GM21381 (cell line): ENCODE measurements around the gene IL4.

Experiments used
- ATAC-seq: cut with Tn5 transposase; IDR thresholded peaks from one replicate; pipeline ENCODE4 v1.9.1; 2021; ENCODE audit warnings: mild to moderate bottlenecking, moderate library complexity; ENCODE audit not compliant: unreplicated experiment

Gene IL4

DNA sequence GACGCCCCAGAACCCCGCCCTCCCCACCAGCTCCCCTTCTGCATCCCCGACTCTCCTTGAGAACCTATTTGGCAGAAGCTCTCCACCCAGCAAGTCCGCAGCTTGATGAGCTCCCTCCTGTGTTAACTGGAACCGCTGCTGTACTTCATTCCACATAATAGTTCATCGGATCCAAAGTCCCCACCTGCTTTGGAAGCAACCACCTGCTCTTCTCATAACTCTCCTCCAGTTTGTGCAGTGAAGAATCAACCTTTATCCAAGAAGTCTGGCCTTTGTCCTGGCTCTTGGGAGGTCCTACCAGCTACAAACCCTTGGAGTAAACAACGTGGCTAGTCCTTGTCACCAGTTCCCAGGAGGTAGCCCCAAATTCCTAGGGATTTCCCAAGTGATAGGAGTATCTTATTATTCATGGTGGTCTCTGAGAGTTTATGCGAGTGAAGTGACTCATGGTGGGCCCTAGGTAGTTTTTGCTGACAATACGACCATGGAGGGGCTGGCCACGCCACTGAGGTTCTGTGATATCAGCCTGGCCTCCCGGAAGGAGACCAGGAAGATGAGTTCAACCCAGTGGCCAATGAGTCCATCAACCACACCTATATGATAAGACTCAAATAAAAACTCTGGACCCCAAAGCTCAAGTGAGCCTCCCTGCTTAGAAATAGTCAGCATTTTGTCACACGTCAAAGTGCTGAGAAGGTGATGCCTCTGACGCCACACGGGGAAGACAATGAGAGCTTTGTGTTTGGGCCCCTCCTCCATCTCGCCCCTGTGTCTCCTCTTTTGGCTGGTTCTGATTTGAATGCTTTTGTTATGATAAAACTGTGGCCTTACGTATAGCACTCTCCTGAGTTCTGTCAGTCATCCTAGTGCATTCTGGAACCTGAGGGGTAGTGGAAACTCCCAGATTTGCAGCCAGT lies 3.6 kb upstream of the IL4 start:
- no peak for ATAC-seq

DNA sequence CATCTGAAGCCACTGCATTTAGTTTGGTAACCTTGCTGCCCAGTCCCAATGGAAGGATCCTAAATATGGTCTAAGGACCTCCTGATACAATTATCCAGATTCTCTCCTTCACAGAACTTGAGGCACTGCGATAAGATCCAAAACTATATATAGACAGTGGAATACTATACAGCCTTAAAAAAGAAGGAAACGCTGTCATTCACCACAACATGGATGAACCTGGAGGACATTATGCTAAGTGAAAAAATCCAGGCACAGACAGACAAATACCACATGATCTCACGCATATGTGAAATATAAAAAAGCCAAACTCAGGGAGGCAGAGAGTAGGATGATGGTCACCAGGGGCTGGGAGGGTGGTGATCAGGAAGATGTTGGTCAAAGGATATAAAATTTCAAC lies 2.8 kb upstream of the IL4 start:
- ATAC-seq = no peak

DNA sequence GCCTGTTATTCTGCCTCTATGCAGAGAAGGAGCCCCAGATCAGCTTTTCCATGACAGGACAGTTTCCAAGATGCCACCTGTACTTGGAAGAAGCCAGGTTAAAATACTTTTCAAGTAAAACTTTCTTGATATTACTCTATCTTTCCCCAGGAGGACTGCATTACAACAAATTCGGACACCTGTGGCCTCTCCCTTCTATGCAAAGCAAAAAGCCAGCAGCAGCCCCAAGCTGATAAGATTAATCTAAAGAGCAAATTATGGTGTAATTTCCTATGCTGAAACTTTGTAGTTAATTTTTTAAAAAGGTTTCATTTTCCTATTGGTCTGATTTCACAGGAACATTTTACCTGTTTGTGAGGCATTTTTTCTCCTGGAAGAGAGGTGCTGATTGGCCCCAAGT lies 301 bp upstream of the IL4 start:
- no peak for ATAC-seq

DNA sequence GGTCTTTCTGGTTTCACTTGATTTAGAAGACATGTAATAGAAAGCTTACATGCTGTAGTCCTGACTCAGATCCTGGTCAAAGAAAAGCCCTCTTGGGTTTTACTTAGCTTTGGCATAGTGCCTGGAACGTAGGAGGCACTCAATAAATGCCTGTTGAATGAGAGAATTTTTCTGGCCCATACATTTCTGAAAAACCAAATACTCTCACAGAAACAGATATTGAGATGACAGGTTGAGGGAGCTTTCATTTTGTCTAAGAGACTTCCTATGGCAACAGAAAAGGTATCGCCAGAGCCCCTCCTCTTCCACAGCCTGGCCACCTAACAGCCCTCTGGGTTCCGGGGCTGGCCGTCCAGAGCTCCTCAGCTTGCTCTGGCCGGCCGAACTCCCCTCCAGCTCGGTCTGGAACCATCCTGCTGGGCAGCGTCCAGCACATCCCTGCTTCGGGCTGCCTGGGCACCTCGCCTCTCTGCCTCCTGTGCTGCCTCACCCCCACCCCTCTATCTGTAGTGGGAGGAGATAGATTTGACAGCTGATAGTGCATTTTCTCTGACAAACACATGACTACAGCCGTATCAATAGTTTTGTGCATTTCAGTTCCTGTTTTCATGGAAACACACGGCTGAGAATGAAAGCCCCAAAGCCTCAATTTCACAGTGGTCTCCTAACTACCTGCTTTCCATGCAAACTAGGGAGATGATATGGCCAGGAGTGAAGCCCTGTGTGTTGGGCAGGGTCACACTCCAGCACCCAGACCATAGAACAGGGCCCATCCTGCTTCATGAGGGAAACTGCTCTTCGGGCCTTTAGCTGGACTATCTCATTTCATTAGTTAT lies 1.1 kb downstream of the IL4 start:
- ATAC-seq = peak; percentile 82

DNA sequence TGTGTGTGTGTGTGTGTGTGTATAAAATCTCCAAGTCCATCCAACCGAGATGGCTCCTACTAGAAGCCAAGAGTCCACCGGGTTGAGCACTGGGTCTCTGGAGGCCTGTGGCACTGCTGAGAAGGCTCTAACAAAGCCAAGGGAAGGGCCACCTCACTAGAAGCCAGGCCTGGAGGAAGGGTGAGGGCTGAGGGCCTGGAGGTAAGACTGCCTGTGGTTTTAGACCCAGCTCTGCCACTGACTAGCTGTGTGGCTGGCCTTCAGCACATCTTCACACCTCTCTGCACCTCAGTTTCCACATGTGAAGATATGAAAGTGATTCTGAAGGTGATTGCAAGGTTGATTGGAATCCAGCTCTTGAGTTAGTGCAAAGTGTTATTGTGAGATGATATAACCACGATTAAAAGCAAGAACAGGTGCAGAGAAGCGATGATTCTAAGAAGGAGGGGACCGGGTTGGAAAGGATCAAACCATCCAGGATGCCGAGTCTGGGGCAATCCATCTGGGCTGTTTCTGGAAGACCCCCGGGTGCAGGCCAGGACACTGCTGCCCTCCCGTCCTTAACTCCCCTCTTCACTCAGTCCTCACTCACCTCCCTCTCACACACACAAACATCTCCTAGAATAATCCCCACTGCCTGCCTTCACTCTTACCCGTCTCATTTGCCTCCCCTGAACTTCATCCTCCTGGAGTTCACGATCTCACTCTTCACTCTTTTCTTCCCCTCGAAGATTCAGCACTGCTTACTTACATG lies 2.3 kb downstream of the IL4 start:
- ATAC-seq = no peak

DNA sequence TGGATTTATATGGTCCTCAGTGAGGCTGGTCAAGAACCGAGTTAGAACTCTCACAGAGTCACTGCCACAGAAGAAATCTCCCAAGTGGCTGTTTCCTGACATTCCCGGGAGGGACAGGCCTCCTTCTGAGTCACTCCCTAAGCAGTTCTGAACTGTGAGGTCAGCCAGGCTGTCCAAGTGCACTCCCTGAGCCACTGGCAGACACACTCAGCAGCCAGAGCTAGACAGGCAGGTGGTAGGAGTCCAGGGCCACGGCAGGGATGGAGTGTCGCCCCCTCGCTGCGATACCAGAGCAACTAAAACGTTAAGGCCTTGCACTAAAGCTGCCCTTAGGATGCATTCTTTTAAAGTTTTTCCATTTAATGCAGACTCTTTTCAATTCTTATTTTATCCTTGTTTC lies 3.4 kb downstream of the IL4 start:
- ATAC-seq = no peak

DNA sequence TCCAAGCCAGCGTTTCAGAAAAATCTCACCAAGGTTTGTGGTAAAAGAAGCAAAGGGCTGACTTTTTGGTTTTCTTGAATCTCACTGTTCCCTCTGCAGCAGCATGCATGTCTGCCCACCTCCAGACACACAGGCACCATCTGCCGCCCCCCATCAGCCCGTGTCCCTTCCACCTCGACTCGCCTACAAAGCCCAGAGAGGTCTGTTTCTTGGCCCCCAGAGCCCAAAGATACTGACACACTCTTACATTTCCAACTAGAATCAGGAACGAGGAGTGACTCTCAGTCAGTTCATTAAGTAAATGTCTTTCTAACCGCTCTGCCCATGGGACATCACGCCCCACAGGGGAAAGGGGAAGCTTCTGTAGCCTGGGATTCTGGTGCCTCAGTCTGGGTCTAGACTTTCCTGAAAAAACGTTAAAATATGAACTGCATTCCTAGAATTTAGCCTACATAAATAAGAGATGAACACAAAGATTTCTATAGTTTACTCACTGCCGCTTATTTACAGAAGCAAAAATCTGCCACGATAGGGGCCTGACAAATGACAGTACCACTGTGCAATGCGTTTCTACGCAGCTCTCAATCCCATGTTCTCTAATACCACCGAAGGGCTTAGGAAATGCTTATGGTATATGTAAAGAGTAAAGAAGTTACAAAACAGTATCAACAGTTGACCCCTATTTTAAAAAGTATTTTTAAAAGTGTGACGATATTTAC lies 4.1 kb downstream of the IL4 start:
- no peak for ATAC-seq

DNA sequence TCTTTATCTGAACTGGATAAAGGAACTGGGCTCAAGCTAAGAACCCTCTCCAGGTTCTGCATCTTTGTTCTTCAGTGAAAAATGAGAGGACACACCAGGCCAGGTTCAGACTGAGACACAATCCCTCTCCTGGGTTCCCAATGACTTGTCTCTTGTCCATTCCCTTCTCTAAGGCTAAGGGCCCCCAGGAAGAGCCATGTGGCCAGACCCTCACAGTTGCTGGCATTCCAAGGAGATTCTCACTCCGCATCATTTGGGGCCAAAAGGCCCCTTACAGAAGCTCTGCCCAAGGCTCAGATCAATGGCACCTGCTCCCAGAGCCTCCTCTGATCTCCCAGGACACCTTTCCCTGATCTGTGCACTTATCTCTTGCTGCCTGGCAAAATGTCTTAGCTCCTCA lies 4.9 kb downstream of the IL4 start:
- no peak for ATAC-seq

DNA sequence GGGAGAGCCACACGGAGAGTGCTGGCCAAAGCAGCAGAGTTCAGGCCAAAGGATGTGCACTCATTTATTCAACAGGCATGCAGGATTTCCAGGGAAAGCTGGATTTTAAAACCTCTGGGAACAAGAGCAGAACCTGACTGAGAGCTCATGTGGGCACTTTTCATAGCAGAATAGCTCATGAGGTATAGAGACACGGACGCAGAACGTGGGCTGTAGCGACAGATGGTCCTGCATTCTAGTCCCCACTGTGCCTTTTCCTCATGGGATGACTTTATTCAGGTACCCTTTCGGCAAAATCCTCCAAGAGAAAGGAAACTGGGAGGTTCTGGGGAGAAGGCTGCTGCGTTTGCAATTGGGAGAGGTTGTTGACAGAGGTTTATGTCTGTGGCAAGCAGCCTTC lies 5.4 kb downstream of the IL4 start:
- no peak for ATAC-seq

DNA sequence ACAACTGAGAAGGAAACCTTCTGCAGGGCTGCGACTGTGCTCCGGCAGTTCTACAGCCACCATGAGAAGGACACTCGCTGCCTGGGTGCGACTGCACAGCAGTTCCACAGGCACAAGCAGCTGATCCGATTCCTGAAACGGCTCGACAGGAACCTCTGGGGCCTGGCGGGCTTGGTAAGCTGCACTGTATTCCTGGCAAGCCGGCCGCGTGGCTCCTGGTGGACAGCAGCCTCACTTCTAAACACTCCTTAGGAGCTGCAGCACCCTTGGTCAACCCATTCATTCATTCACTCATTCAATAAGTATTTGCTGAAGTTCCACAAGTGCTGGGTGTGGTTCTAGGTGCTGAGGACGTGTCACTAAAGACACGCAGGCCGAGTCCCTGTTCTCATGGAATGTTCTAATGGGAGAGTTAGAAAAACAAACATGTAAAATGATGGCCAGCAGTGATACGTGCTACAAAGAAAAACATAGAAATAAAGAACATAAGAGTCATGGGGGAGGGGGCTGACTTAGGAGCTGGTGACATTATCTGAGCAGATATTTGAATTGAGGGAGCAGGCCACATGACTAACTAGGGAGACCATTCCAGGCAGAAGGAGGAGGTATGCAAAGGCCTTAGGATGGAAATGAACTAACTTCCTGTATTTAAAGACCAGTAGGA lies 6.1 kb downstream of the IL4 start:
- no peak for ATAC-seq

DNA sequence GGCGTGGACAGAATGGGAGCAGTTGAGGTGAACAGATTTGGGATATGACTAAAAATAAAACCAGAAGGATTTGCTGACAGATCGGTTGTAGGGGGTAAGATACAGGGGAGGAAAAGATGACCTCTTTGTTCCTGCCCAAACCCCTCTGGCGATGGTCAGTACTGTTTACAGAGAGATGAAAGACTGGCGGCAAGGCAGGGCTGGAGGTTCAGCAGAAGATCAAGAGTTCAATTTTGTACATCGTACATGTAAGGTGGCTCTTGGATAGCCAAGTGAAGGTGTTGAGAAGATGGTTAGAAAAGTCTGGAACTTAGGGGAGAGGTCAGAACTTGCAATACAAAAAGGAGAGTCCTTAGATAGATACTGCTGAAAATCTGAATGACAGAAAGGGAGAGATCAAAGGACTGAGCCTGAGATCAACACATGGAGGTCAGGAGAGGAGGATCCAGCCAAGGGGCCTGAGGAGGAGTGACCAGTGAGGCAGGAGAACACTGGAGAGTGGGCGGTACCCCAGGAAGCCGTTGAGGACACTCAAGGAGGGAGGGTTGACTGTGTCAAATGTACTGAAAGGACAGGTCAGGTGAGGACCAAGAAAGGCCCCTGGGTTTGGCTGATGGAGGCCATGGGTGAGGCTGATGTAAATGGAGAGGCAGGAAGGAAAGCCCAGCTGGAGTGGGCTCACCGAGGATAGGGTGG lies 7.1 kb downstream of the IL4 start:
- ATAC-seq = no peak

DNA sequence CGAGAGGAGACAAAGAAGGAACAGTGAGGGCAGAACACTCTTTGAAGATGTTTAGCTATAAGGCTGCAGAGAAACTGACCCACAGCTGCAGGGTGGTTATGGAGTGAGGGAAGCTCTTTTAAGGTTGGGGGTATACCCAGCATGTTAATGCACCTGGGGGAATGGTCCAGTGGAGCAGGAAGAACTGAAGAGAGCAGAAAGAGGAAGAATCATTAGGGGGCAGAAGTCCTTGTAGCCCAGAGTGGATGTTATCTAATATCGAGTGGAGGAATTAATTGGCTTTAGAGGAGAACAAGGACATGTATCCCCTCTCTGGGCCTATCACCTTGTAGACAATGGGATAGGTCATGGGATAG lies 7.7 kb downstream of the IL4 start:
- ATAC-seq = no peak

DNA sequence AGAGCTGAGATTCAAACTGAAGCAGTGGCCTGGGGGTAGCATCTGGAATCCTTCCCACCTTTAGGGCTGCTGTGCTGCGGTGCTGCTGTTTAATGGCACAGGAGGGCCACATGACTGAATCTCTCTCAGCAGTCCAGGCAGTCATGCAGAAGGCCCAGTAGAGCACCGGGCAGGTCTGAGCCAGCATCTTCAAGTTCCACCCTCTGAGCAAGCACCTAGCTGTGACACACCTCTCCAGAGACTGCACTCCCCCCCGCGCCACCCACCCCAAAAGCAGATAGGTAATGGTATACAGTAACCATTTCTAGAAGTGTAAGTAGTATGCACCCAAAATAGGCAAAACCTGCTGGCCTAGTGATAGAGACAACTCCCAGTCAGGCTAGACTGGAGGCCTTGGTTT lies 8.2 kb downstream of the IL4 start:
- ATAC-seq = no peak

DNA sequence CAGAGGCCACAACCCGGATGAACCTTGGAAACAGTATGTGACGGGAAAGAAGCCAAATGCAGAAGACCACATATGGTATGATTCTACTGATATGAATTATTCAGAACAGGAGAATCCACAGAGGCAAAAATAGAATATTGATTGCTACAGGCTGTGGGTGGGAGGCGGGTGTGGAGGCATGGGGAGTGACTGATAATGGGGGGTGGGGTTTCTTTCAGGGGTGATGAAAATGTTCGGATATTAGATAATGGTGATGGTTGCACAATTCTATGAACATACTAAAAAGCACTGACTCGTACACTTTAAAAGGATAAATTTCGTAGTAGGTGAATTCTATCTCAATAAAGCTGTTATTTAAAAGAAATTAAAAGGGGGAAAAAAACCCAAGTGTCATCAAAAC lies 10.7 kb downstream of the IL4 start:
- ATAC-seq = no peak

DNA sequence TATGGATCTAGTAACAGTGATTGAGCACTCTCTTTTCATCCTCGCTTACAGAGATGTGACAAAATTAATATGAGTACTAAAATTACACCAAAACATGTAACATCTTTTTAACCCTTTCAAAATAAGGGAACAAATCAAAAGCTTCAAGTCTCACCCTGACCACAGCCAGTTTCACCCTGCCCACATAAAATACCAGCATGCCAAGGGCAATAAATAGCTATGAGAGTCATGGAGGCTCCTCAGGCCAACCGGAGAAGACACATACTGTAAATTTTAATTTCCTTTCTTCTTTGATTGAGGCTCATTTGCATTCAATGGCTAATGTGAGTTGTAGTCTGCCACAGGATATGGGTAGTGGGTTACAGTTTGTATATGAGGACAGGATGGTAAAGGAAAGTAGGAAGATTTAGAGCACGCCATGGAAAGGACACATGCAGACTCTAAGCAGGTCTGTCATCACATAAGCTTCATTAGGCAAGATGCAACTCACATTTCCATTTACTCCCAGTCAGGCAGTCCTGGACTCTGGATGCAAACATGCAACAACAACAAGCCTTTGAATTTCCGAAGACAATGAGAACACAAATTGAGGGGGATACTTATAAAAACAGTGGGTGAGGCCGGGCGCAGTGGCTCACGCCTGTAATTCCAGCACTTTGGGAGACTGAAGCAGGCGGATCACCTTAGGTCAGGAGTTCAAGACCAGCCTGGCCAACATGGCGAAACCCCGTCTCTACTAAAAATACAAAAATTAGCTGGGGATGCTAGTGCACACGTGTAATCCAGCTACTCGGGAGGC lies 11.3 kb downstream of the IL4 start:
- no peak for ATAC-seq

DNA sequence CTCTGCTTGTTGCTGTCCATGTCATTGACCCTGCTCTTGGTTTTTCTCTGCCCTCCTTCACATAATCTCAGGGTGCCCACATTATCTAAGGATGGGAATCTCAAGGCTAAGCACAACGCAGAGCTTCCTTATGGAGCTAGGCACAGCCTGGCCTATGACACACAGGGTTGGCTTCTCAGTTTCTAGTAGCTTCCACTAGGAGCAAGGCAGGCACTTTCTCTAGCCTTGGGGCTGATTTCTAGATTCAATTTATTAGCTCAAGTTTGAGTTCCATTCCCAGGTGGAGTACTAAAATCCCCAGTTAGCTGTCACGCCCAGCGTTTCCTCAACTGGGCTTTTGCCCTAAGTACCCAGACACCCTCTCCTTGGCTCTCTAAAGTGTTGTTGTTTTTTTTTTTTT lies 12.4 kb downstream of the IL4 start:
- ATAC-seq = no peak

DNA sequence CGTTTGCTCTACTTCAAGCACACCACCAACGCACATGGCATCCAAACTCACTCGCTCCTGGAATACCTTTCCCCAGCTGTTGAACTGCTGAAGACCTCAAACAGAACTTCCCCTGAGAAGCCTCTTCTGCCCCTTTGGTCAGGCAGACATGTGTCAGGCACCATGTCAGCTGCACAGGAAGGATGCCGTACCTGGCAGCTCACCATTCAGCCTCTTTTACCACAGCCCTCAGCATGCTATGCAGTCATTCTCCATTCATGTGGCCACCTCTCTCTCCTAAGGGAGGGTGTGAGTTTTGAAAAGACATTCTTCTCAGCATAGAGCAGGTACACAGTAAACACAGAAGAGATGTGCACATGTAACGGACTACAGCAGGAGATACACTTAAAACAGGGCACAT lies 14.2 kb downstream of the IL4 start:
- ATAC-seq = no peak

DNA sequence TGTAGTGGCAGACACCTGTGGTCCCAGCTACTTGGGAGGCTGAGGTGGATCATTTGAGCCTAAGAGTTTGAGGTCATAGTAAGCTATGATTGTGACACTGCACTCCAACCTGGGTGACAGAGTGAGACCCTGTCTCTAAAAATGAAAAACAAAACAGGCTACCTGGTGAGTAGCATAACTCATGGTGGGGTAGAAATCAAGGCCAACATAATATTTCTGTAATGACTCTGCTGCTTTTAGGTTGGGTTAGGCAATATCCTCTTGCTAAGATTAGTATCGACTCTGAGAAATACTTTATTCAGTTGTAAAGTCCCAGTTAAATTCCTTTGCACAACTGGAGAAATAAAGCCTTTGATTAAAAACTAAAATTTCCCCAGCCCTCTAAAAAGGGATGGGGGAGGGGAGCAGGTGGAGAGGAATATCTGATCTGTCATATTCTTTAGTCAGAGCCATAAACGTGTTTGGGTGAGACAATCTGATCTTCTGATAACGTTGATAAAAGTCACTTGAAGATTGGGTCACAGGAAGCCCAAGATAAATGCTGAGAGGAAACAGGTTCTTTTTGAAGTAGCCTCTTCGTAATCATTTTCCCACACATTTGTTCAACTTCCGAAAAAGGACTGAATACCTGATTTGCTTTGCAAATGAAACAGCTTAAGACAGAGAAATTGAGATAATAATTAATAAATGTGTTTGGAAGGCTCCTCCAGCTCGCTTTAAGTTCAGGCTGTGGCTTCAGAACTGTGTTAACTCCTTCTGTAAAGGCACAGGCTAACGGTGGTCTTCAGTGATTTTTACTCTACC lies 14.9 kb downstream of the IL4 start:
- no peak for ATAC-seq
